K562 (cell line): ENCODE results near the gene U2SURP. TPM values are rescaled to one million over a fixed set of nuclear protein-coding genes. Genes with fewer than 3 reads are reported as not detected.
A peak's percentile ranks its signal among the peaks of the same experiment; 100 is the strongest.

ENCODE experiments used
- BACH1 ChIP-seq: fragments of 200-800 bp; sonication (Bioruptor generic); IDR thresholded peaks from 2 replicates; pipeline ENCODE4 v1.6.1; 2016; ENCODE audit warnings: missing genetic modification characterization, missing compliant biosample characterization
- BMI1 ChIP-seq: fragments of 150-350 bp; IDR thresholded peaks from 2 replicates; pipeline ENCODE4 v1.6.1; 2014; ENCODE audit warnings: low read length
- CHAMP1 ChIP-seq: fragments of 450-650 bp; IDR thresholded peaks from 2 replicates; pipeline ENCODE4 v1.6.1; 2016; ENCODE audit warnings: mild to moderate bottlenecking
- CSDE1 ChIP-seq, 2 experiments: fragments of 450-650 bp; IDR thresholded peaks; 2 replicates each; pipeline ENCODE4 v1.6.1; 2016; ENCODE audit warnings: mild to moderate bottlenecking in 1 of 2
- DPF2 ChIP-seq: fragments of 450-650 bp; IDR thresholded peaks from 2 replicates; pipeline ENCODE4 v1.6.1; 2016
- ETV5 ChIP-seq: sonication (generic); formaldehyde crosslinking; IDR thresholded peaks from 2 replicates; pipeline ENCODE4 v1.4.0; 2020; ENCODE audit warnings: low read depth, mild to moderate bottlenecking, missing genetic modification reagents
- FOXO4 ChIP-seq: fragments of 450-650 bp; formaldehyde crosslinking; IDR thresholded peaks from 2 replicates; pipeline ENCODE4 v1.4.0; 2020; ENCODE audit warnings: mild to moderate bottlenecking, moderate library complexity
- HNRNPUL1 ChIP-seq: fragments of 200-400 bp; formaldehyde crosslinking; IDR thresholded peaks from 2 replicates; pipeline ENCODE4 v1.6.1; 2017; ENCODE audit warnings: low read length
- MITF ChIP-seq: IDR thresholded peaks from 2 replicates; pipeline ENCODE4 v1.6.1; 2014; ENCODE audit warnings: antibody characterized with exemption
- PHF8 ChIP-seq: fragments of 200-600 bp; sonication (generic); IDR thresholded peaks from 2 replicates; pipeline ENCODE4 v1.6.1; 2012; ENCODE audit warnings: mixed run types, mild to moderate bottlenecking, inconsistent platforms, low read length, moderate library complexity, borderline replicate concordance
- POLR2AphosphoS5 ChIP-seq: IDR thresholded peaks from 2 replicates; pipeline ENCODE4 v1.6.1; 2011; ENCODE audit warnings: mild to moderate bottlenecking, low read depth, low read length, moderate library complexity; ENCODE audit not compliant: control insufficient read depth, insufficient read depth
- RBM25 ChIP-seq: fragments of 200-400 bp; formaldehyde crosslinking; IDR thresholded peaks from 2 replicates; pipeline ENCODE4 v1.6.1; 2018; ENCODE audit warnings: low read length, low read depth, moderate library complexity; ENCODE audit not compliant: severe bottlenecking
- SNAPC5 ChIP-seq: fragments of 250-450 bp; sonication (Bioruptor Pico); IDR thresholded peaks from 2 replicates; pipeline ENCODE4 v1.8.0; 2021; ENCODE audit warnings: moderate library complexity, mild to moderate bottlenecking, inconsistent platforms
- STAT5A ChIP-seq: IDR thresholded peaks from 2 replicates; pipeline ENCODE4 v1.6.1; 2012; ENCODE audit warnings: low read length, inconsistent platforms, borderline replicate concordance
- ZBTB2 ChIP-seq: fragments of 450-650 bp; IDR thresholded peaks from 2 replicates; pipeline ENCODE4 v1.6.1; 2016; ENCODE audit warnings: antibody characterized with exemption
- ZNF445 ChIP-seq: fragments of 250-450 bp; sonication (Bioruptor Pico); IDR thresholded peaks from 2 replicates; pipeline ENCODE4 v1.4.0; 2020; ENCODE audit warnings: low read depth, mild to moderate bottlenecking, moderate library complexity
- ZNF583 ChIP-seq: fragments of 250-450 bp; sonication (Bioruptor Pico); IDR thresholded peaks from 2 replicates; pipeline ENCODE4 v1.4.0; 2020
- ZNF707 ChIP-seq: fragments of 250-450 bp; sonication (Bioruptor Pico); conservative IDR thresholded peaks from 2 replicates; pipeline ENCODE4 v1.8.0; 2022; ENCODE audit warnings: inconsistent platforms, mild to moderate bottlenecking, moderate library complexity
- ZNF740 ChIP-seq, 3 experiments: fragments of 200-800 bp in 1 of 3; sonication (Bioruptor generic) in 1 of 3; sonication (generic) in 1 of 3; formaldehyde crosslinking in 1 of 3; IDR thresholded peaks; 2 replicates each; pipeline versions ENCODE4 v1.6.1 to v1.8.0; 2016 to 2022; ENCODE audit warnings: mild to moderate bottlenecking in 2 of 3, missing compliant biosample characterization in 2 of 3, missing genetic modification characterization in 2 of 3, missing genetic modification reagents in 1 of 3
- polyA plus RNA-seq, 8 experiments: library from polyadenylated mRNA; depleted of rRNA in 4 of 8; stranded (reverse) in 5 of 8; unstranded in 3 of 8; fragments of >200 nt; fragmentation: Nextera tagmentation in 2 of 8; fragmentation: Illumina TruSeq in 1 of 8; extraction: Ambion mirVana in 2 of 8; extraction: Trizol in 1 of 8; gene quantifications; 2 replicates each; pipeline versions ENCODE4 v1.2.1 to v1.2.3, GENCODE V29; 2011 to 2014; ENCODE audit warnings: inconsistent platforms in 1 of 8, missing spikeins in 1 of 8
- total RNA-seq, 7 experiments: library from RNA; depleted of rRNA in 6 of 7; stranded (reverse); fragments of >200 nt in 6 of 7; fragmentation: Illumina TruSeq in 2 of 7; extraction: Trizol in 2 of 7; gene quantifications; 2 replicates each; pipeline versions ENCODE4 v1.2.1 to v1.2.3, GENCODE V29; 2011 to 2021; ENCODE audit warnings: low replicate concordance in 1 of 7

Gene U2SURP
- total and polyA plus RNA-seq, 9 of the 15 experiments (the other 6 are each of a cell fraction or from before 2014, with no cell fraction given): 128 to 322 (median 191) TPM

- TF ChIP-seq ZNF740 (CRISPR knock-in tag; IDR thresholded peaks at IDR 0.05) (peak; percentile 52; the same call in 1 of the 2 replicates), ZNF740 (tag; IDR thresholded peaks at IDR 0.05) (peak in 1 of 2 experiments; percentile 72; a peak in 2 of 4 replicates), PHF8 (no peak; the same call in 1 of the 2 replicates), FOXO4 (CRISPR knock-in tag) (no peak), ZNF445 (CRISPR knock-in tag) (no peak), BMI1 (no peak), HNRNPUL1 (no peak), ZNF707 (CRISPR knock-in tag) (0 out of 2 replicates have a peak, but pooled peaks have one; percentile 8), RBM25 (no peak), POLR2AphosphoS5 (peak; percentile 100), BACH1 (tag) (peak; percentile 53; the same call in 1 of the 2 replicates), DPF2 (peak; percentile 99), STAT5A (peak; percentile 99), ZBTB2 (peak; percentile 65), ZNF583 (no peak; the same call in none of the 2 replicates), SNAPC5 (no peak), CHAMP1 (peak; percentile 92), CSDE1 (IDR thresholded peaks at IDR 0.05) (no peak), MITF (peak; percentile 92), ETV5 (CRISPR knock-in tag) (peak; percentile 84)
These were observed 83.7 kb downstream of the U2SURP start (continued) for GRCh38 chr3:143084856-143085731.
